ENCODE results near the gene ZC3H12A. TPM values are rescaled to one million over a fixed set of nuclear protein-coding genes. Genes with fewer than 3 reads are reported as not detected.
A peak's percentile ranks its signal among the peaks of the same experiment; 100 is the strongest.

ZC3H12A gene
- 7.0 and 9.3 TPM in 2 replicates for total RNA-seq (2014; rRNA removed; shearing (Covaris generic))
- 7.3 and 9.0 TPM in 2 replicates for polyA plus RNA-seq (2016; fragmentation: Nextera tagmentation; extraction: Ambion mirVana)
- long read RNA-seq, partial matches to known transcripts = 0 of 1 reads
- long read RNA-seq, other reads (novel, unspliced or antisense) = 1 of 1 reads

- Mint-ChIP-seq H3K4me1 (peaks cover 61% of the 10 kb centered on the region), H3K27ac (no peak within 1 kb of the TSS), H3K4me3 (peak within 1 kb of the TSS; percentile 79), H3K9me3 (no peaks in the 10 kb centered on the region), H3K27me3 (ENCODE audit: insufficient read depth, low read depth, poor library complexity) (peaks cover 25% of the 10 kb centered on the region), H3K36me3 (ENCODE audit: low read depth) (peaks cover 18% of the 10 kb centered on the region)
- H2AFZ ChIP-seq = peak within 1 kb of the TSS; percentile 98
- peak within 1 kb of the TSS; percentile 77 for H3K4me3 ChIP-seq
- DNase-seq (ENCODE audit: low spot score) (peak; percentile 91), ATAC-seq (peak; percentile 57)
- no peaks in the 10 kb centered on the region for H4K20me1 ChIP-seq (replicated peaks; ENCODE audit: insufficient read depth)
- H3K27me3 ChIP-seq (ENCODE audit: insufficient read depth) = peaks cover 15% of the 10 kb centered on the region
- no peaks in the 10 kb centered on the region for H3K36me3 ChIP-seq (ENCODE audit: insufficient read depth)
- H3F3A ChIP-seq (replicated peaks; ENCODE audit: low read depth) = no peaks in the 10 kb centered on the region
- TF ChIP-seq CREB1 (CRISPR knock-in tag; IDR thresholded peaks at IDR 0.05; ENCODE audit: low read depth) (peak; percentile 76), ZNF331 (CRISPR knock-in tag; IDR thresholded peaks at IDR 0.05; ENCODE audit: low read depth) (no peak), POLR2AphosphoS5 (IDR thresholded peaks at IDR 0.05; ENCODE audit: low read depth) (peak; percentile 95)
- H3K9me2 ChIP-seq (ENCODE audit: insufficient read depth) = no peaks in the 10 kb centered on the region
- H3K4me1 ChIP-seq (ENCODE audit: insufficient read depth) = peaks cover 50% of the 10 kb centered on the region
- H3K79me2 ChIP-seq (replicated peaks; ENCODE audit: insufficient read depth) = peaks cover 27% of the 10 kb centered on the region
- no peak within 1 kb of the TSS for H3K27ac ChIP-seq (ENCODE audit: low read depth)
- peak within 1 kb of the TSS; percentile 94 for H3K4me2 ChIP-seq
These were observed at the start of gene ZC3H12A for GRCh38 chr1:37474046-37474696. Gene ZC3H12A, plus strand, starts transcription at chr1:37474580. Its CDS starts 917 bp downstream, at chr1:37475497.

- no peak overlapping the region for H3K4me2 ChIP-seq
- H3K36me3 Mint-ChIP-seq (ENCODE audit: low read depth) = no peaks in the 10 kb centered on the region
- H2AFZ ChIP-seq = no peak overlapping the region
- H3K9me2 ChIP-seq (ENCODE audit: insufficient read depth) = no peaks in the 10 kb centered on the region
- no peaks in the 10 kb centered on the region for H3K36me3 ChIP-seq (ENCODE audit: insufficient read depth)
- peaks cover 22% of the 10 kb centered on the region for H3K27me3 Mint-ChIP-seq (ENCODE audit: insufficient read depth, low read depth, poor library complexity)
- H4K20me1 ChIP-seq (replicated peaks; ENCODE audit: insufficient read depth) = no peaks in the 10 kb centered on the region
- no peaks in the 10 kb centered on the region for H3K79me2 ChIP-seq (replicated peaks; ENCODE audit: insufficient read depth)
- no peaks in the 10 kb centered on the region for H3F3A ChIP-seq (replicated peaks; ENCODE audit: low read depth)
- no peaks in the 10 kb centered on the region for H3K9me3 Mint-ChIP-seq
- H3K4me1 ChIP-seq (ENCODE audit: insufficient read depth) = peaks cover 4% of the 10 kb centered on the region; the same call in 1 of the 2 replicates
- no peak overlapping the region for H3K4me3 ChIP-seq
- ATAC-seq (no peak), DNase-seq (ENCODE audit: low spot score) (no peak)
- no peak overlapping the region for H3K4me3 Mint-ChIP-seq
- no peak overlapping the region for H3K27ac Mint-ChIP-seq
- H3K27me3 ChIP-seq (ENCODE audit: insufficient read depth) = no peaks in the 10 kb centered on the region
- H3K4me1 Mint-ChIP-seq = peaks cover 5% of the 10 kb centered on the region
- H3K27ac ChIP-seq (ENCODE audit: low read depth) = no peak overlapping the region
- TF ChIP-seq CREB1 (CRISPR knock-in tag; IDR thresholded peaks at IDR 0.05; ENCODE audit: low read depth) (no peak), NANOG (IDR thresholded peaks at IDR 0.05; ENCODE audit: borderline replicate concordance) (no peak), REST (IDR thresholded peaks at IDR 0.05; ENCODE audit: unreplicated experiment) (no peak), EZH2phosphoT487 (IDR thresholded peaks at IDR 0.05; ENCODE audit: unreplicated experiment) (no peak), POLR2AphosphoS5 (IDR thresholded peaks at IDR 0.05; ENCODE audit: low read depth) (no peak), ZNF114 (CRISPR knock-in tag; IDR thresholded peaks at IDR 0.05) (no peak), JUNB (IDR thresholded peaks at IDR 0.05; ENCODE audit: unreplicated experiment) (no peak), ZNF462 (CRISPR knock-in tag; IDR thresholded peaks at IDR 0.05) (no peak)
These were observed 49.2 kb upstream of the ZC3H12A start for GRCh38 chr1:37425221-37425620.

Data from GM23338 (cell line).